Stimulated activated CD4-positive, alpha-beta T cell treated with anti-CD3 and anti-CD28 coated beads, TNF-alpha, amount 100 ng/mL, for 24 hours (primary cell): ENCODE results near the gene POU3F1.
A peak's percentile ranks its signal among the peaks of the same experiment; 100 is the strongest.
"Not testable (repeated sequence)": the region's sequence is repeated elsewhere in the genome, so short reads cannot be mapped to it uniquely, and the experiment has no call there.

Source experiments
- DNase-seq, 3 experiments: peaks; one replicate each; pipeline ENCODE4 v3.0.0-alpha.2; 2020; ENCODE audit warnings: low read depth in 3 of 3

Gene POU3F1

GRCh38 chr1:38047603-38048141, 1.1 kb upstream of the POU3F1 start:
- no peak for DNase-seq

- DNase-seq = peak; percentile 40 to 77 (median 69)
These were observed 450 bp upstream of the POU3F1 start for GRCh38 chr1:38046884-38047602.

GRCh38 chr1:38045401-38046332, 926 bp downstream of the POU3F1 start:
- DNase-seq = no peak

GRCh38 chr1:38044221-38045215, 2.1 kb downstream of the POU3F1 start:
- DNase-seq = no peak

GRCh38 chr1:38043036-38043747, 3.4 kb downstream of the POU3F1 start:
- no peak for DNase-seq

GRCh38 chr1:38041936-38042834, 4.4 kb downstream of the POU3F1 start:
- DNase-seq = no peak

GRCh38 chr1:38039331-38040088, 7.1 kb downstream of the POU3F1 start:
- DNase-seq = no peak

GRCh38 chr1:38038861-38039260, 7.7 kb downstream of the POU3F1 start:
- DNase-seq = no peak

- DNase-seq = no peak
These were observed 9.2 kb downstream of the POU3F1 start for GRCh38 chr1:38037221-38037939.

GRCh38 chr1:38034871-38035270, 11.7 kb downstream of the POU3F1 start:
- DNase-seq = no peak

- not testable (repeated sequence) for DNase-seq
These were observed 13.6 kb downstream of the POU3F1 start for GRCh38 chr1:38032992-38033391.

- DNase-seq = no peak
These were observed 15.1 kb downstream of the POU3F1 start for GRCh38 chr1:38031513-38031866.

- DNase-seq = no peak
These were observed 15.7 kb downstream of the POU3F1 start for GRCh38 chr1:38030596-38031512.

GRCh38 chr1:38029685-38030511, 16.7 kb downstream of the POU3F1 start:
- DNase-seq = peak; percentile 66 to 80 (median 70)

GRCh38 chr1:38029081-38029681, 17.4 kb downstream of the POU3F1 start:
- no peak for DNase-seq

- no peak for DNase-seq
These were observed 17.9 kb downstream of the POU3F1 start for GRCh38 chr1:38028671-38029070.
